Limb (tissue), 2 donors: ENCODE results near the gene RASSF7.
A peak's percentile ranks its signal among the peaks of the same experiment; 100 is the strongest.

Experiments used
- DNase-seq, 2 donors: peaks; one replicate each; pipeline ENCODE4 v3.0.0-alpha.2; 2016; ENCODE audit errors: extremely low spot score in 2 of 2

Gene RASSF7

GRCh38 chr11:532527-532985 lies 28.2 kb upstream of the RASSF7 start:
- peak in 1 of 2 donors; percentile 29 for DNase-seq

GRCh38 chr11:532986-533585 lies 27.7 kb upstream of the RASSF7 start:
- DNase-seq, result peak in 1 of 2 donors; percentile 40

GRCh38 chr11:533586-534395 lies 27.0 kb upstream of the RASSF7 start:
- DNase-seq, result peak in 1 of 2 donors; percentile 30

GRCh38 chr11:534396-535209 lies 26.2 kb upstream of the RASSF7 start:
- DNase-seq, result peak in 1 of 2 donors; percentile 59

GRCh38 chr11:535210-535518 lies 25.6 kb upstream of the RASSF7 start:
- DNase-seq, result no peak

- peak; percentile 94 to 98 for DNase-seq
Measured at GRCh38 chr11:535519-536454, 25.0 kb upstream of the RASSF7 start, which contains the start of gene HRAS. TSS of gene HRAS (minus strand) at chr11:535576.

- DNase-seq, result peak in 1 of 2 donors; percentile 84
Measured at GRCh38 chr11:536841-537621, 23.7 kb upstream of the RASSF7 start, which contains the start of gene LRRC56. TSS of gene LRRC56 (plus strand) at chr11:537527. CDS start at chr11:540685, 3,158 bp downstream.

GRCh38 chr11:537622-538430 lies 22.9 kb upstream of the RASSF7 start:
- DNase-seq, result no peak

- no peak for DNase-seq
Measured at GRCh38 chr11:538431-539051, 22.2 kb upstream of the RASSF7 start.

GRCh38 chr11:539971-540481 lies 20.7 kb upstream of the RASSF7 start:
- peak in 1 of 2 donors; percentile 24 for DNase-seq

GRCh38 chr11:540583-541432 lies 20.0 kb upstream of the RASSF7 start:
- DNase-seq, result peak in 1 of 2 donors; percentile 29

- DNase-seq, result no peak
Measured at GRCh38 chr11:541433-541885, 19.3 kb upstream of the RASSF7 start.

GRCh38 chr11:544817-545166 lies 16.0 kb upstream of the RASSF7 start:
- DNase-seq, result no peak

GRCh38 chr11:545171-545570 lies 15.6 kb upstream of the RASSF7 start:
- no peak for DNase-seq

GRCh38 chr11:548700-549603 lies 11.8 kb upstream of the RASSF7 start:
- DNase-seq, result no peak

- DNase-seq, result no peak
Measured at GRCh38 chr11:550021-550745, 10.6 kb upstream of the RASSF7 start.
